Measurements from ENCODE around the gene CDK5RAP3. TPM values are rescaled to one million over a fixed set of nuclear protein-coding genes. Genes with fewer than 3 reads are reported as not detected.

The CDK5RAP3 gene
- total RNA-seq, 1 donor from 2014 or later = 202 TPM

Other genes starting within 250 kb of the CDK5RAP3 start
- 63.0 and 66.4 TPM in 2 replicates for gene TBX21, start 237.9 kb upstream of the CDK5RAP3 start, total RNA-seq
- 18.1 and 18.4 TPM in 2 replicates for gene OSBPL7, start 149.3 kb upstream of the CDK5RAP3 start, total RNA-seq
- 55.0 and 58.3 TPM in 2 replicates for gene MRPL10, start 139.6 kb upstream of the CDK5RAP3 start, total RNA-seq
- 0.33 and 0.44 TPM in 2 replicates for gene LRRC46, start 139.4 kb upstream of the CDK5RAP3 start, total RNA-seq
- 24.3 and 24.8 TPM in 2 replicates for gene SCRN2, start 129.8 kb upstream of the CDK5RAP3 start, total RNA-seq
- 0.05 TPM in 2 replicates for gene SP6, start 120.0 kb upstream of the CDK5RAP3 start, total RNA-seq
- 18.3 and 21.7 TPM in 2 replicates for gene SP2, start 74.9 kb upstream of the CDK5RAP3 start, total RNA-seq
- 61.5 and 69.4 TPM in 2 replicates for gene PNPO, start 29.5 kb upstream of the CDK5RAP3 start, total RNA-seq
- gene PRR15L, start 13.2 kb upstream of the CDK5RAP3 start, total RNA-seq = not detected in 2 replicates
- gene COPZ2, start 66.7 kb downstream of the CDK5RAP3 start, total RNA-seq = 4.4 and 4.5 TPM in 2 replicates
- gene NFE2L1, start 77.2 kb downstream of the CDK5RAP3 start, total RNA-seq = 85.2 and 93.1 TPM in 2 replicates
- gene CBX1, start 130.4 kb downstream of the CDK5RAP3 start, total RNA-seq = 61.3 and 64.6 TPM in 2 replicates
- gene SNX11, start 136.7 kb downstream of the CDK5RAP3 start, total RNA-seq = 33.3 and 34.9 TPM in 2 replicates

Data from activated CD4-positive, alpha-beta T cell treated with anti-CD3 and anti-CD28 coated beads, Interleukin-2, amount 10 ng/mL, durations not matched to agents 24 days and 14 days (primary cell).